SK-N-SH treated with all-trans-retinoic acid at 6 μM for 48 hours (cell line): Measurements from ENCODE around the gene NOC4L.

ENCODE experiments used
- ARNTL ChIP-seq: fragments of 450-650 bp; formaldehyde crosslinking; IDR thresholded peaks from 2 replicates; pipeline ENCODE4 v1.5.0; 2020; ENCODE audit warnings: low read depth, mild to moderate bottlenecking, moderate library complexity, borderline replicate concordance
- BACH2 ChIP-seq: fragments of 250-450 bp; sonication (Bioruptor Pico); IDR thresholded peaks from 2 replicates; pipeline ENCODE4 v1.9.0; 2021; ENCODE audit warnings: mild to moderate bottlenecking, borderline replicate concordance
- TOX ChIP-seq: fragments of 250-450 bp; sonication (Bioruptor Pico); IDR thresholded peaks from 2 replicates; pipeline ENCODE4 v1.8.0; 2021; ENCODE audit warnings: mild to moderate bottlenecking, moderate library complexity, borderline replicate concordance
- ZFP3 ChIP-seq: fragments of 250-450 bp; sonication (Bioruptor Pico); IDR thresholded peaks from 2 replicates; pipeline ENCODE4 v1.5.0; 2020; ENCODE audit warnings: mild to moderate bottlenecking, moderate library complexity
- ZFP30 ChIP-seq: fragments of 450-650 bp; formaldehyde crosslinking; IDR thresholded peaks from 2 replicates; pipeline ENCODE4 v1.5.0; 2022; ENCODE audit warnings: mild to moderate bottlenecking, moderate library complexity
- TF ChIP-seq, protein P1 (sequence below): fragments of 250-450 bp; sonication (Bioruptor Pico); IDR thresholded peaks from 2 replicates; pipeline ENCODE4 v1.5.1; 2020; ENCODE audit warnings: low read depth, mild to moderate bottlenecking, moderate library complexity

GRCh38 chr12:132105467-132105866 is 38.8 kb upstream of the NOC4L start:
- TF ChIP-seq ZFP30 (CRISPR knock-in tag), result no peak
- no peak for TF ChIP-seq TOX (CRISPR knock-in tag)
- no peak for TF ChIP-seq BACH2
- TF ChIP-seq ARNTL (CRISPR knock-in tag), result no peak
- TF ChIP-seq ZFP3 (CRISPR knock-in tag), result no peak
- TF ChIP-seq, protein P1, sequence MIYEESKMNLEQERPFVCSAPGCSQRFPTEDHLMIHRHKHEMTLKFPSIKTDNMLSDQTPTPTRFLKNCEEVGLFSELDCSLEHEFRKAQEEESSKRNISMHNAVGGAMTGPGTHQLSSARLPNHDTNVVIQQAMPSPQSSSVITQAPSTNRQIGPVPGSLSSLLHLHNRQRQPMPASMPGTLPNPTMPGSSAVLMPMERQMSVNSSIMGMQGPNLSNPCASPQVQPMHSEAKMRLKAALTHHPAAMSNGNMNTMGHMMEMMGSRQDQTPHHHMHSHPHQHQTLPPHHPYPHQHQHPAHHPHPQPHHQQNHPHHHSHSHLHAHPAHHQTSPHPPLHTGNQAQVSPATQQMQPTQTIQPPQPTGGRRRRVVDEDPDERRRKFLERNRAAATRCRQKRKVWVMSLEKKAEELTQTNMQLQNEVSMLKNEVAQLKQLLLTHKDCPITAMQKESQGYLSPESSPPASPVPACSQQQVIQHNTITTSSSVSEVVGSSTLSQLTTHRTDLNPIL (CRISPR knock-in tag), result no peak
